HG03135 (cell line): Measurements from ENCODE around the gene FNDC3B.

ENCODE experiments used
- ATAC-seq: cut with Tn5 transposase; IDR thresholded peaks from one replicate; pipeline ENCODE4 v1.9.1; 2021; ENCODE audit warnings: mild to moderate bottlenecking, moderate library complexity; ENCODE audit not compliant: unreplicated experiment

FNDC3B gene

GRCh38 chr3:172204716-172205115 lies 165.3 kb downstream of the FNDC3B start:
- no peak for ATAC-seq

GRCh38 chr3:172208586-172209332 lies 169.4 kb downstream of the FNDC3B start:
- ATAC-seq, result no peak

- ATAC-seq, result no peak
Observed at GRCh38 chr3:172209333-172210321, 170.2 kb downstream of the FNDC3B start.

GRCh38 chr3:172210355-172210754 lies 171.0 kb downstream of the FNDC3B start:
- no peak for ATAC-seq

- ATAC-seq, result no peak
Observed at GRCh38 chr3:172211123-172211522, 171.7 kb downstream of the FNDC3B start.

- ATAC-seq, result no peak
Observed at GRCh38 chr3:172213200-172213599, 173.8 kb downstream of the FNDC3B start.

- ATAC-seq, result no peak
Observed at GRCh38 chr3:172213904-172214303, 174.5 kb downstream of the FNDC3B start.

- no peak for ATAC-seq
Observed at GRCh38 chr3:172216267-172216666, 176.9 kb downstream of the FNDC3B start.

GRCh38 chr3:172216911-172217310 lies 177.5 kb downstream of the FNDC3B start:
- ATAC-seq, result no peak

- ATAC-seq, result no peak
Observed at GRCh38 chr3:172217877-172218276, 178.5 kb downstream of the FNDC3B start.

- ATAC-seq, result no peak
Observed at GRCh38 chr3:172218350-172219323, 179.3 kb downstream of the FNDC3B start.

GRCh38 chr3:172219750-172220149 lies 180.4 kb downstream of the FNDC3B start:
- no peak for ATAC-seq

- no peak for ATAC-seq
Observed at GRCh38 chr3:172221547-172221946, 182.2 kb downstream of the FNDC3B start.

- ATAC-seq, result no peak
Observed at GRCh38 chr3:172222478-172223071, 183.2 kb downstream of the FNDC3B start.

- ATAC-seq, result no peak
Observed at GRCh38 chr3:172223870-172224269, 184.5 kb downstream of the FNDC3B start.

GRCh38 chr3:172224560-172225214 lies 185.3 kb downstream of the FNDC3B start:
- ATAC-seq, result no peak

- ATAC-seq, result no peak
Observed at GRCh38 chr3:172225215-172225707, 185.9 kb downstream of the FNDC3B start.

GRCh38 chr3:172226831-172227230 lies 187.5 kb downstream of the FNDC3B start:
- ATAC-seq, result no peak

- ATAC-seq, result no peak
Observed at GRCh38 chr3:172227340-172228035, 188.1 kb downstream of the FNDC3B start.
